ENCODE measurements around the gene CAMKK2.

The CAMKK2 gene

GRCh38 chr12:121223292-121224285 lies 72.9 kb downstream of the CAMKK2 start (continued):
- TF ChIP-seq WT1 (tag by site-specific recombination; IDR thresholded peaks at IDR 0.05) (no peak), ZNF302 (tag by site-specific recombination; IDR thresholded peaks at IDR 0.05; ENCODE audit: low read depth) (no peak)

- TF ChIP-seq ZNF629 (tag by site-specific recombination; IDR thresholded peaks at IDR 0.05) (no peak), GLIS2 (tag by site-specific recombination; IDR thresholded peaks at IDR 0.05) (no peak), ZNF23 (tag by site-specific recombination; IDR thresholded peaks at IDR 0.05; ENCODE audit: borderline replicate concordance) (no peak)
- no peaks in the 10 kb centered on the region for H3K9me3 ChIP-seq (ENCODE audit: control insufficient read depth, insufficient read depth, low read depth, low read length)
- POLR2A ChIA-PET: no interaction called here
- H3K4me1 ChIP-seq (ENCODE audit: control insufficient read depth, insufficient read depth, low read length): no peaks in the 10 kb centered on the region
- H3K4me3 ChIP-seq (ENCODE audit: low read depth, low read length): no peak overlapping the region
- peaks cover 8 to 39% of the 10 kb centered on the region in 2 experiments; a peak in 2 of 3 replicates for H3K36me3 ChIP-seq (ENCODE audit: control insufficient read depth in 2 of 2, insufficient read depth in 1 of 2, low read length in 2 of 2)
- CTCF ChIA-PET: interaction anchor here (0.6 to 1.5 kb wide), 2 partner anchors 12 to 161 kb away, joined by 4 read pairs; no protein-coding TSS in a partner anchor
- H3K27ac ChIP-seq (ENCODE audit: extremely low read depth, low read depth, low read length): no peak overlapping the region
Measured at GRCh38 chr12:121222847-121223246, 73.7 kb downstream of the CAMKK2 start.

GRCh38 chr12:121219353-121219986 lies 77.0 kb downstream of the CAMKK2 start:
- ChIA-PET CTCF (interaction anchor here (0.6 kb wide), 1 partner anchor 123 kb away, joined by 3 read pairs; no protein-coding TSS in a partner anchor), POLR2A (no interaction called here)
- Histone ChIP-seq H3K4me1 (ENCODE audit: control insufficient read depth, insufficient read depth, low read length) (no peaks in the 10 kb centered on the region), H3K36me3 (ENCODE audit: control insufficient read depth in 2 of 2, insufficient read depth in 1 of 2, low read length in 2 of 2) (peaks cover 0 to 40% of the 10 kb centered on the region in 2 experiments; a peak in 2 of 3 replicates), H3K9me3 (ENCODE audit: control insufficient read depth, insufficient read depth, low read depth, low read length) (no peaks in the 10 kb centered on the region), H3K27ac (ENCODE audit: extremely low read depth, low read depth, low read length) (no peak overlapping the region), H3K4me3 (ENCODE audit: low read depth, low read length) (no peak overlapping the region)
- TF ChIP-seq ZNF621 (tag by site-specific recombination; IDR thresholded peaks at IDR 0.05) (no peak), PRDM1 (tag by site-specific recombination; IDR thresholded peaks at IDR 0.05) (0 out of 2 replicates have a peak, but pooled peaks have one; percentile 6), ZNF121 (tag by site-specific recombination; IDR thresholded peaks at IDR 0.05) (peak; percentile 83), ZNF366 (tag by site-specific recombination; conservative IDR thresholded peaks at IDR 0.05) (peak; percentile 97), ZNF23 (tag by site-specific recombination; IDR thresholded peaks at IDR 0.05; ENCODE audit: borderline replicate concordance) (no peak), ZNF837 (tag by site-specific recombination; IDR thresholded peaks at IDR 0.05) (no peak), ZNF664 (tag by site-specific recombination; IDR thresholded peaks at IDR 0.05) (no peak), ZBTB17 (tag by site-specific recombination; IDR thresholded peaks at IDR 0.05) (0 out of 2 replicates have a peak, but pooled peaks have one; percentile 29), IKZF3 (tag by site-specific recombination; IDR thresholded peaks at IDR 0.05) (no peak), ZNF645 (tag by site-specific recombination; IDR thresholded peaks at IDR 0.05) (no peak), ZNF37A (tag by site-specific recombination; IDR thresholded peaks at IDR 0.05) (no peak), ZNF324 (tag by site-specific recombination; IDR thresholded peaks at IDR 0.05) (no peak)

GRCh38 chr12:121218588-121219352 lies 77.7 kb downstream of the CAMKK2 start:
- ChIA-PET POLR2A (no interaction called here), CTCF (interaction anchor here (0.6 to 2.9 kb wide), 2 partner anchors 12 to 123 kb away, joined by 3 to 12 read pairs; no protein-coding TSS in a partner anchor)
- TF ChIP-seq ZNF221 (tag by site-specific recombination; IDR thresholded peaks at IDR 0.05; ENCODE audit: borderline replicate concordance): no peak
- TF ChIP-seq ZNF48 (tag by site-specific recombination; IDR thresholded peaks at IDR 0.05): no peak
- peak; percentile 86 for TF ChIP-seq PRDM10 (tag by site-specific recombination; IDR thresholded peaks at IDR 0.05)
- peak; percentile 40 for TF ChIP-seq ZNF121 (tag by site-specific recombination; IDR thresholded peaks at IDR 0.05)
- Histone ChIP-seq H3K4me1 (ENCODE audit: control insufficient read depth, insufficient read depth, low read length) (no peaks in the 10 kb centered on the region), H3K9me3 (ENCODE audit: control insufficient read depth, insufficient read depth, low read depth, low read length) (no peaks in the 10 kb centered on the region), H3K36me3 (ENCODE audit: control insufficient read depth in 2 of 2, insufficient read depth in 1 of 2, low read length in 2 of 2) (peaks cover 0 to 37% of the 10 kb centered on the region in 2 experiments; a peak in 2 of 3 replicates), H3K27ac (ENCODE audit: extremely low read depth, low read depth, low read length) (no peak overlapping the region), H3K4me3 (ENCODE audit: low read depth, low read length) (no peak overlapping the region)
